ENCODE results near the gene OSER1. TPM values are rescaled to one million over a fixed set of nuclear protein-coding genes. Genes with fewer than 3 reads are reported as not detected.

Gene OSER1
- total RNA-seq, 3 donors from 2014 or later (not counting 1 experiment from before 2014, with no cell fraction given): 72.3 to 93.9 (median 78.3) TPM

DNA sequence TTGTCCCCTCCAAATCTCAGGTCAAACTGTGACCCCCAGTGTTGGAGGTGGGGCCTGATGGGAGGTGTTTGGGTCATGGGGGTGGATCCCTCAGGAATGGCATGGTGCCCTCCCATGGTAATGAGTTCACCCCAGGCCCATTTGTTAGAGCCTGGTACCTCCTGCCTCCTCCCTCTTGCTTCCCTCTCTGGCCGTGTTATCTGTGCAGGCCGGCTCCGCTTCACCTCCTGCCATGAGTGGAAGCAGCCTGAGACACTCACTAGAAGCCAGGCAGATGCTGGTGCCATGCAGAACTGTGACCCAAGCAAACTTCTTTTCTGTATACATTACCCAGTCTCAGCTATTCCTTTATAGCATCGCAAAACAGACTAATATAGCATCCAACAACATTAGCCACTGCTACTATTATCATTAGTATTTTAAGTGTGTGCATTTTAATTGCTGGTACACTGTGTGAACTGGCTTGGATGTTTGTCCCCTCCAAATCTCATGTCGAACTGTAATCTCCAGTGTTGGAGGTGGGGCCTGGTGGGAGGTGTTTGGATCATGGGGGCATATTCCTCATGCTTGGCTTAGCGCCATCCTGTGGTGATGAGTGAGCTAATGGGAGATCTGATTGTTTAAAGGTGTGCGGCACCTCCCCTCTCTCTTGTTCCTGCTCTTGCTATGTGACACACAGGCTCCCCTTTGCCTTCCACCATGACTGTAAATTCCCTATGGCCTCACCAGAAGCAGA, 12.2 kb upstream of the OSER1 start:
- no peak overlapping the region for H3K27ac Mint-ChIP-seq
- Histone ChIP-seq H3K4me1 (ENCODE audit: control insufficient read depth, insufficient read depth, low read length) (peaks cover 15% of the 10 kb centered on the region), H3K27ac (ENCODE audit: low read length) (no peak overlapping the region), H3K27me3 (ENCODE audit: control insufficient read depth, insufficient read depth, low read length) (no peaks in the 10 kb centered on the region), H3K4me3 (ENCODE audit: low read length) (no peak overlapping the region), H3K9me3 (ENCODE audit: control insufficient read depth, insufficient read depth, low read length) (no peaks in the 10 kb centered on the region), H3K36me3 (ENCODE audit: control insufficient read depth, insufficient read depth, low read length) (no peaks in the 10 kb centered on the region)
- 96% methylated on average over 6 of the region's 7 CpGs for WGBS (ENCODE audit: insufficient coverage)
- intact Hi-C loops (cut with micrococcal nuclease): no loop called here
- DNase-seq: no peak
- H3K9me3 Mint-ChIP-seq: no peaks in the 10 kb centered on the region
- no peaks in the 10 kb centered on the region for H3K27me3 Mint-ChIP-seq (ENCODE audit: low read depth in 2 of 2)
- H3K4me3 Mint-ChIP-seq: no peak overlapping the region
- H3K4me1 Mint-ChIP-seq: peaks cover 29% of the 10 kb centered on the region in 2 donors
- no peak for ATAC-seq
- no peaks in the 10 kb centered on the region for H3K36me3 Mint-ChIP-seq
- TF ChIP-seq, protein P1, sequence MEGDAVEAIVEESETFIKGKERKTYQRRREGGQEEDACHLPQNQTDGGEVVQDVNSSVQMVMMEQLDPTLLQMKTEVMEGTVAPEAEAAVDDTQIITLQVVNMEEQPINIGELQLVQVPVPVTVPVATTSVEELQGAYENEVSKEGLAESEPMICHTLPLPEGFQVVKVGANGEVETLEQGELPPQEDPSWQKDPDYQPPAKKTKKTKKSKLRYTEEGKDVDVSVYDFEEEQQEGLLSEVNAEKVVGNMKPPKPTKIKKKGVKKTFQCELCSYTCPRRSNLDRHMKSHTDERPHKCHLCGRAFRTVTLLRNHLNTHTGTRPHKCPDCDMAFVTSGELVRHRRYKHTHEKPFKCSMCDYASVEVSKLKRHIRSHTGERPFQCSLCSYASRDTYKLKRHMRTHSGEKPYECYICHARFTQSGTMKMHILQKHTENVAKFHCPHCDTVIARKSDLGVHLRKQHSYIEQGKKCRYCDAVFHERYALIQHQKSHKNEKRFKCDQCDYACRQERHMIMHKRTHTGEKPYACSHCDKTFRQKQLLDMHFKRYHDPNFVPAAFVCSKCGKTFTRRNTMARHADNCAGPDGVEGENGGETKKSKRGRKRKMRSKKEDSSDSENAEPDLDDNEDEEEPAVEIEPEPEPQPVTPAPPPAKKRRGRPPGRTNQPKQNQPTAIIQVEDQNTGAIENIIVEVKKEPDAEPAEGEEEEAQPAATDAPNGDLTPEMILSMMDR (IDR thresholded peaks at IDR 0.05): no peak

DNA sequence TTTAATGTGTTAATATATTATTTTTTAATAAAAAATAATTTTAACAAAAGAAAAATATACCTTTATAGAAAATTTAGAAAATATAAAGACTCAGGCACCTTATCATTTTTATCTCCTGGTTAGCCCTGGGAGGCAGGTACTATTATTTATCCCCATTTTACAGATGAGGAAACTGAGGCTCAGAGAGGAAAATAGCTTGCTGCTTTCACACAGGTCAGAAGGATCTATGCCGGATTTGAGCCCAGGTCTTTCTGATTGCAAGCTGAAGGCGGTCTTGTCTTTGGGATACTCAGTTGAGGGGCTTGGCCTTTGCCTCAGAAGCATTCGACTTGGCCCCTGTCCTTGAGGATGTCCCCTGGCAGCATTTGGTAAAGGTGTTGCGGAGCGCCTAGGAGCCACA, 11.5 kb upstream of the OSER1 start:
- H3K4me3 Mint-ChIP-seq: no peak overlapping the region
- Histone ChIP-seq H3K36me3 (ENCODE audit: control insufficient read depth, insufficient read depth, low read length) (no peaks in the 10 kb centered on the region), H3K4me3 (ENCODE audit: low read length) (no peak overlapping the region), H3K27ac (ENCODE audit: low read length) (no peak overlapping the region), H3K27me3 (ENCODE audit: control insufficient read depth, insufficient read depth, low read length) (no peaks in the 10 kb centered on the region), H3K9me3 (ENCODE audit: control insufficient read depth, insufficient read depth, low read length) (no peaks in the 10 kb centered on the region), H3K4me1 (ENCODE audit: control insufficient read depth, insufficient read depth, low read length) (peaks cover 22% of the 10 kb centered on the region)
- H3K36me3 Mint-ChIP-seq: no peaks in the 10 kb centered on the region
- no peak overlapping the region for H3K27ac Mint-ChIP-seq
- H3K27me3 Mint-ChIP-seq (ENCODE audit: low read depth in 2 of 2): no peaks in the 10 kb centered on the region
- TF ChIP-seq, protein P1 (IDR thresholded peaks at IDR 0.05): no peak
- intact Hi-C loops (cut with micrococcal nuclease): no loop called here
- peaks cover 36 to 37% of the 10 kb centered on the region in 2 donors for H3K4me1 Mint-ChIP-seq
- no peak for ATAC-seq
- no peaks in the 10 kb centered on the region for H3K9me3 Mint-ChIP-seq
- 99% methylated on average over 5 of the region's 5 CpGs for WGBS (ENCODE audit: insufficient coverage)
- no peak for DNase-seq

DNA sequence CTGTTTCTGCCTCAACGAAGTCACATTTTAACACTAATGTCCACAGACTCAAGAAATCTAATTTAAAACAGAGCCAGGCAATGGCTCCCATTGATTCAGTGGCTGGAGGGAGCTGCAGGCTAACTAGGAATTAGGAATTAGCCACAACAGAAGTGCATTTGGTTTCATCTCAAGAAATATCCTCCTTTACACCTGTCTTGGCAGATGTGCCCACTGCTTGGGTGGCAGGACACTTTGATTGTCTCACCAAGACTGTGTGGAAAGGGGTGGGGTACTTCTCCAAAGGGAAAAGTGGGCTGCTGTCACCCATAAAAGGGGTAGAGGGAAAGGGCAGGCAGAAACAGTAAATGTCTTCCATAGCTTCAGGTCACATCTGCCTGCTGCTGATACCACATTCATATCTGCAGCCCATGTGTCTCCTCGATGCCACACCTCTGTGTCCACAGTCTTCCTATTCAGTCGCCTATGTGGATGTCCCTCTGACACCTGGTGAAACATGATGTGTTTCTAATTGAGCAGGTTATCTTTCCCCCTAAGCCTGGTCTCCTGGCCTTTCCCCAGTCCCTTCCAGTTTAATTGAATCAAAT, 10.9 kb upstream of the OSER1 start:
- H3K27me3 Mint-ChIP-seq (ENCODE audit: low read depth in 2 of 2): no peaks in the 10 kb centered on the region
- no peaks in the 10 kb centered on the region for H3K36me3 Mint-ChIP-seq
- no peaks in the 10 kb centered on the region for H3K9me3 Mint-ChIP-seq
- DNase-seq (no peak), ATAC-seq (no peak)
- TF ChIP-seq, protein P1 (IDR thresholded peaks at IDR 0.05): no peak
- Histone ChIP-seq H3K27me3 (ENCODE audit: control insufficient read depth, insufficient read depth, low read length) (no peaks in the 10 kb centered on the region), H3K27ac (ENCODE audit: low read length) (no peak overlapping the region), H3K36me3 (ENCODE audit: control insufficient read depth, insufficient read depth, low read length) (no peaks in the 10 kb centered on the region), H3K9me3 (ENCODE audit: control insufficient read depth, insufficient read depth, low read length) (no peaks in the 10 kb centered on the region), H3K4me3 (ENCODE audit: low read length) (no peak overlapping the region), H3K4me1 (ENCODE audit: control insufficient read depth, insufficient read depth, low read length) (peaks cover 28% of the 10 kb centered on the region)
- peak overlapping the region; percentile 5 for H3K4me3 Mint-ChIP-seq
- WGBS (ENCODE audit: insufficient coverage): 95% methylated on average over 3 of the region's 3 CpGs
- intact Hi-C loops (cut with micrococcal nuclease): no loop called here
- peaks cover 38 to 41% of the 10 kb centered on the region in 2 donors for H3K4me1 Mint-ChIP-seq
- no peak overlapping the region for H3K27ac Mint-ChIP-seq
